Measurements from ENCODE around the gene WDR75.
"Not testable (repeated sequence)": the region's sequence is repeated elsewhere in the genome, so short reads cannot be mapped to it uniquely, and the experiment has no call there.

Gene WDR75

GRCh38 chr2:189440947-189441708 is at the start of gene WDR75:
WDR75 (plus strand) TSS chr2:189441474; CDS start chr2:189441493, 19 bp downstream.
- DNase-seq = peak; percentile 90

GRCh38 chr2:189393440-189394111 is 47.7 kb upstream of the WDR75 start:
- DNase-seq = no peak

- no peak for DNase-seq
These were observed 46.7 kb upstream of the WDR75 start for GRCh38 chr2:189394525-189394924.

GRCh38 chr2:189402932-189403331 is 38.3 kb upstream of the WDR75 start:
- no peak for DNase-seq

- DNase-seq = no peak
These were observed 34.6 kb upstream of the WDR75 start for GRCh38 chr2:189406586-189407233.

GRCh38 chr2:189407281-189408209 is 33.7 kb upstream of the WDR75 start:
- DNase-seq = no peak

GRCh38 chr2:189408294-189408693 is 33.0 kb upstream of the WDR75 start:
- no peak for DNase-seq

GRCh38 chr2:189409131-189409530 is 32.1 kb upstream of the WDR75 start:
- no peak for DNase-seq

GRCh38 chr2:189409647-189410046 is 31.6 kb upstream of the WDR75 start:
- no peak for DNase-seq

- DNase-seq = no peak
These were observed 29.4 kb upstream of the WDR75 start for GRCh38 chr2:189411860-189412259.

- DNase-seq = no peak
These were observed 28.8 kb upstream of the WDR75 start for GRCh38 chr2:189412330-189412953.

- DNase-seq = no peak
These were observed 28.0 kb upstream of the WDR75 start for GRCh38 chr2:189413249-189413648.

GRCh38 chr2:189421644-189422043 is 19.6 kb upstream of the WDR75 start:
- no peak for DNase-seq

- DNase-seq = no peak
These were observed 16.3 kb upstream of the WDR75 start for GRCh38 chr2:189424961-189425360.

GRCh38 chr2:189425676-189426075 is 15.6 kb upstream of the WDR75 start:
- DNase-seq = no peak

- DNase-seq = no peak
These were observed 14.4 kb upstream of the WDR75 start for GRCh38 chr2:189426886-189427285.

GRCh38 chr2:189427872-189428271 is 13.4 kb upstream of the WDR75 start:
- no peak for DNase-seq

- not testable (repeated sequence) for DNase-seq
These were observed 10.8 kb upstream of the WDR75 start for GRCh38 chr2:189430448-189430847.

GRCh38 chr2:189435803-189436202 is 5.5 kb upstream of the WDR75 start:
- DNase-seq = not testable (repeated sequence)

- DNase-seq = no peak
These were observed 3.3 kb upstream of the WDR75 start for GRCh38 chr2:189437926-189438325.

GRCh38 chr2:189439342-189439741 is 1.9 kb upstream of the WDR75 start:
- DNase-seq = no peak

GRCh38 chr2:189440644-189440946 is 679 bp upstream of the WDR75 start:
- no peak for DNase-seq

GRCh38 chr2:189441709-189442074 is 418 bp downstream of the WDR75 start:
- DNase-seq = no peak

Measured in activated T-cell treated with anti-CD3 and anti-CD28 coated beads, Interleukin-2, amount 50 U/mL, for 1 hour (primary cell).